ENCODE data around the gene AP4M1.

DNA sequence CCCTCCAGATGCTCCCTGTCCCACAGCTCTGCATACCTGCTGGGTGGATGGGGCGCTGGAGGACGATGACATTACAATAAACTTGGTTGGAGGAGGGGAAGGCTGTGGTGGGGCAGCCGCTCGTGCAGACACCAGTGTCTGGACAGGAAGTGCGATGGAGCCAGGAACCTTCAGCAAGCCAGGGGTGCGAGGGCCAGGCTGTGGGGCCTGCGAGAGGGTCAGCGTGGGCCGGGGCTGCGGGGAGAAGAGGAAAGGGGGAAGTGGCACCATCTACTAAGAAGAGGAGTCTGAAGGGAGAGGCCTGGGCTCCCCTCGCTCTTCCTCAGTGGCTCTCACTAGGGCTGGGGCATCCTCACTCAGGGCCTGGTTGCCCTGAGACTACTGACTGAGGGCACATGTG, 6.4 kb downstream of the AP4M1 start:
- TF ChIP-seq, protein P1, sequence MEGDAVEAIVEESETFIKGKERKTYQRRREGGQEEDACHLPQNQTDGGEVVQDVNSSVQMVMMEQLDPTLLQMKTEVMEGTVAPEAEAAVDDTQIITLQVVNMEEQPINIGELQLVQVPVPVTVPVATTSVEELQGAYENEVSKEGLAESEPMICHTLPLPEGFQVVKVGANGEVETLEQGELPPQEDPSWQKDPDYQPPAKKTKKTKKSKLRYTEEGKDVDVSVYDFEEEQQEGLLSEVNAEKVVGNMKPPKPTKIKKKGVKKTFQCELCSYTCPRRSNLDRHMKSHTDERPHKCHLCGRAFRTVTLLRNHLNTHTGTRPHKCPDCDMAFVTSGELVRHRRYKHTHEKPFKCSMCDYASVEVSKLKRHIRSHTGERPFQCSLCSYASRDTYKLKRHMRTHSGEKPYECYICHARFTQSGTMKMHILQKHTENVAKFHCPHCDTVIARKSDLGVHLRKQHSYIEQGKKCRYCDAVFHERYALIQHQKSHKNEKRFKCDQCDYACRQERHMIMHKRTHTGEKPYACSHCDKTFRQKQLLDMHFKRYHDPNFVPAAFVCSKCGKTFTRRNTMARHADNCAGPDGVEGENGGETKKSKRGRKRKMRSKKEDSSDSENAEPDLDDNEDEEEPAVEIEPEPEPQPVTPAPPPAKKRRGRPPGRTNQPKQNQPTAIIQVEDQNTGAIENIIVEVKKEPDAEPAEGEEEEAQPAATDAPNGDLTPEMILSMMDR (IDR thresholded peaks at IDR 0.05; ENCODE audit: low read depth, low read length, missing input control) = no peak
- TF ChIP-seq, protein P2, sequence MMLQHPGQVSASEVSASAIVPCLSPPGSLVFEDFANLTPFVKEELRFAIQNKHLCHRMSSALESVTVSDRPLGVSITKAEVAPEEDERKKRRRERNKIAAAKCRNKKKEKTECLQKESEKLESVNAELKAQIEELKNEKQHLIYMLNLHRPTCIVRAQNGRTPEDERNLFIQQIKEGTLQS (IDR thresholded peaks at IDR 0.05) = no peak
- TF ChIP-seq SP1 (IDR thresholded peaks at IDR 0.05) (no peak), RAD21 (IDR thresholded peaks at IDR 0.05) (no peak), YY1 (IDR thresholded peaks at IDR 0.05) (no peak), EGR1 (IDR thresholded peaks at IDR 0.05; ENCODE audit: low read depth in 2 of 2) (no peak), HNF4G (IDR thresholded peaks at IDR 0.05) (no peak), JUND (IDR thresholded peaks at IDR 0.05) (no peak), TAF1 (conservative IDR thresholded peaks at IDR 0.05) (no peak), RXRA (IDR thresholded peaks at IDR 0.05) (no peak)
- TF ChIP-seq, protein P3, sequence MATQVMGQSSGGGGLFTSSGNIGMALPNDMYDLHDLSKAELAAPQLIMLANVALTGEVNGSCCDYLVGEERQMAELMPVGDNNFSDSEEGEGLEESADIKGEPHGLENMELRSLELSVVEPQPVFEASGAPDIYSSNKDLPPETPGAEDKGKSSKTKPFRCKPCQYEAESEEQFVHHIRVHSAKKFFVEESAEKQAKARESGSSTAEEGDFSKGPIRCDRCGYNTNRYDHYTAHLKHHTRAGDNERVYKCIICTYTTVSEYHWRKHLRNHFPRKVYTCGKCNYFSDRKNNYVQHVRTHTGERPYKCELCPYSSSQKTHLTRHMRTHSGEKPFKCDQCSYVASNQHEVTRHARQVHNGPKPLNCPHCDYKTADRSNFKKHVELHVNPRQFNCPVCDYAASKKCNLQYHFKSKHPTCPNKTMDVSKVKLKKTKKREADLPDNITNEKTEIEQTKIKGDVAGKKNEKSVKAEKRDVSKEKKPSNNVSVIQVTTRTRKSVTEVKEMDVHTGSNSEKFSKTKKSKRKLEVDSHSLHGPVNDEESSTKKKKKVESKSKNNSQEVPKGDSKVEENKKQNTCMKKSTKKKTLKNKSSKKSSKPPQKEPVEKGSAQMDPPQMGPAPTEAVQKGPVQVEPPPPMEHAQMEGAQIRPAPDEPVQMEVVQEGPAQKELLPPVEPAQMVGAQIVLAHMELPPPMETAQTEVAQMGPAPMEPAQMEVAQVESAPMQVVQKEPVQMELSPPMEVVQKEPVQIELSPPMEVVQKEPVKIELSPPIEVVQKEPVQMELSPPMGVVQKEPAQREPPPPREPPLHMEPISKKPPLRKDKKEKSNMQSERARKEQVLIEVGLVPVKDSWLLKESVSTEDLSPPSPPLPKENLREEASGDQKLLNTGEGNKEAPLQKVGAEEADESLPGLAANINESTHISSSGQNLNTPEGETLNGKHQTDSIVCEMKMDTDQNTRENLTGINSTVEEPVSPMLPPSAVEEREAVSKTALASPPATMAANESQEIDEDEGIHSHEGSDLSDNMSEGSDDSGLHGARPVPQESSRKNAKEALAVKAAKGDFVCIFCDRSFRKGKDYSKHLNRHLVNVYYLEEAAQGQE (IDR thresholded peaks at IDR 0.05) = no peak
- TF ChIP-seq, protein P4, sequence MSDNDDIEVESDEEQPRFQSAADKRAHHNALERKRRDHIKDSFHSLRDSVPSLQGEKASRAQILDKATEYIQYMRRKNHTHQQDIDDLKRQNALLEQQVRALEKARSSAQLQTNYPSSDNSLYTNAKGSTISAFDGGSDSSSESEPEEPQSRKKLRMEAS (IDR thresholded peaks at IDR 0.05) = no peak
- TF ChIP-seq, protein P5, sequence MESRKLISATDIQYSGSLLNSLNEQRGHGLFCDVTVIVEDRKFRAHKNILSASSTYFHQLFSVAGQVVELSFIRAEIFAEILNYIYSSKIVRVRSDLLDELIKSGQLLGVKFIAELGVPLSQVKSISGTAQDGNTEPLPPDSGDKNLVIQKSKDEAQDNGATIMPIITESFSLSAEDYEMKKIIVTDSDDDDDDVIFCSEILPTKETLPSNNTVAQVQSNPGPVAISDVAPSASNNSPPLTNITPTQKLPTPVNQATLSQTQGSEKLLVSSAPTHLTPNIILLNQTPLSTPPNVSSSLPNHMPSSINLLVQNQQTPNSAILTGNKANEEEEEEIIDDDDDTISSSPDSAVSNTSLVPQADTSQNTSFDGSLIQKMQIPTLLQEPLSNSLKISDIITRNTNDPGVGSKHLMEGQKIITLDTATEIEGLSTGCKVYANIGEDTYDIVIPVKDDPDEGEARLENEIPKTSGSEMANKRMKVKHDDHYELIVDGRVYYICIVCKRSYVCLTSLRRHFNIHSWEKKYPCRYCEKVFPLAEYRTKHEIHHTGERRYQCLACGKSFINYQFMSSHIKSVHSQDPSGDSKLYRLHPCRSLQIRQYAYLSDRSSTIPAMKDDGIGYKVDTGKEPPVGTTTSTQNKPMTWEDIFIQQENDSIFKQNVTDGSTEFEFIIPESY (IDR thresholded peaks at IDR 0.05) = no peak
